IPS DF 6.9 (cell line): ENCODE results near the gene PGM2.

Source experiments
- DNase-seq: peaks from one replicate; pipeline ENCODE4 v3.0.0-alpha.2; 2013; ENCODE audit warnings: low read depth, low spot score
- H3K27ac ChIP-seq: one replicate; pipeline ENCODE4 v1.5.1; 2013; ENCODE audit warnings: low read length, control low read depth
- H3K27me3 ChIP-seq: 2 replicates; pipeline ENCODE4 v1.6.1; 2013; ENCODE audit warnings: mild to moderate bottlenecking, low read length; ENCODE audit not compliant: control insufficient read depth, insufficient read depth
- H3K36me3 ChIP-seq: 2 replicates; pipeline ENCODE4 v1.6.1; 2013; ENCODE audit warnings: low read length; ENCODE audit not compliant: control insufficient read depth, insufficient read depth
- H3K4me1 ChIP-seq: 2 replicates; pipeline ENCODE4 v1.6.1; 2013; ENCODE audit warnings: low read length; ENCODE audit not compliant: control insufficient read depth, insufficient read depth
- H3K4me3 ChIP-seq: 2 replicates; pipeline ENCODE4 v1.5.1; 2013; ENCODE audit warnings: mild to moderate bottlenecking, low read length
- H3K9me3 ChIP-seq: 2 replicates; pipeline ENCODE4 v1.6.1; 2013; ENCODE audit warnings: low read length, inconsistent platforms; ENCODE audit not compliant: control insufficient read depth, insufficient read depth
- WGBS: extraction: QIAGEN DNeasy Blood & Tissue Kit; methylation state at CpG from one replicate; pipeline ENCODE4 v1.1.7; 2013; ENCODE audit warnings: mixed read lengths, missing lambda C conversion rate; ENCODE audit not compliant: insufficient read length, insufficient coverage; 5-methylcytosine and 5-hydroxymethylcytosine counted together

Gene PGM2

DNA sequence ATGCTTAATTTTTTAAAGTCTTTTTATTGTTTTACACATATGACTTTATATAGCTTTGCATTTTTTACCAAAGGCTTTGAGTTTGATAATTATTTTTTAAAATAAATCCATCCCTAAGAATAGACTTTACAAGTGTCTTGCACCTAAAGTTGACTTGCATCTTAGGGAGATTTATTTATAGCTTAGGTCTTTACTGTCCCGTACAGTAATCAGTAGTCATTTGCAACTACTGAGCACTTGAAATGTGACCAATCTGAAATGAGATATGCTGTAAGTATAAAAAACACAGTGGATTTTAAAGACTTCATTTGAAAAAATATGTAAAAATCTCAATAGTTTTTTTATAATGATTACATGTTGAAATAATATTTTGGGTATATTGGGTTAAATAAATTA, 83.6 kb downstream of the PGM2 start:
- no peak overlapping the region for H3K27ac ChIP-seq
- no peaks in the 10 kb centered on the region for H3K27me3 ChIP-seq
- H3K36me3 ChIP-seq, result no peaks in the 10 kb centered on the region
- H3K4me1 ChIP-seq, result peaks cover 1% of the 10 kb centered on the region; the same call in 1 of the 2 replicates
- no peak for DNase-seq
- H3K4me3 ChIP-seq, result no peak overlapping the region
- H3K9me3 ChIP-seq, result no peaks in the 10 kb centered on the region
- WGBS, result no CpG with 5 or more reads among the region's 1 CpG
